B cell (primary cell): ENCODE data around the gene DEFB119.

Experiments
- CTCF ChIP-seq: fragments of 200-600 bp; IDR thresholded peaks from one replicate; pipeline ENCODE4 v1.8.0; 2022; ENCODE audit warnings: antibody characterized with exemption, mild to moderate bottlenecking
- EZH2 ChIP-seq: IDR thresholded peaks from 2 replicates; pipeline ENCODE4 v1.6.1; 2012; ENCODE audit warnings: borderline replicate concordance, low read depth, mild to moderate bottlenecking, moderate library complexity, low read length; ENCODE audit not compliant: insufficient read depth, poor library complexity, severe bottlenecking

GRCh38 chr20:31392836-31393235 lies 2.4 kb upstream of the DEFB119 start:
- no peak for TF ChIP-seq EZH2
- no peak for TF ChIP-seq CTCF
